ENCODE data around the gene COBLL1.

Gene COBLL1

GRCh38 chr2:164837807-164838206, 3.8 kb downstream of the COBLL1 start:
- WGBS, 2 experiments (ENCODE audit: insufficient coverage in 2 of 2): 91 to 92% methylated on average over 1 to 2 of the region's 3 CpGs
- no peak overlapping the region for H3K4me3 ChIP-seq (ENCODE audit: extremely low read depth, insufficient read depth, low read length, poor library complexity, severe bottlenecking)

GRCh38 chr2:164836907-164837306, 4.7 kb downstream of the COBLL1 start:
- Histone ChIP-seq H3K4me3 (ENCODE audit: extremely low read depth, insufficient read depth, low read length, poor library complexity, severe bottlenecking) (no peak overlapping the region), H3K36me3 (ENCODE audit: control insufficient read depth, insufficient read depth, low read length) (no peaks in the 10 kb centered on the region), H3K27ac (ENCODE audit: low read depth, low read length, severe bottlenecking) (no peak overlapping the region), H3K4me1 (ENCODE audit: control insufficient read depth, insufficient read depth, low read length, poor library complexity, severe bottlenecking) (peaks cover 7% of the 10 kb centered on the region), H3K9me3 (ENCODE audit: control insufficient read depth, low read length) (no peaks in the 10 kb centered on the region)
- 83 to 84% methylated on average over 2 to 3 of the region's 3 CpGs for WGBS, 2 experiments (ENCODE audit: insufficient coverage in 2 of 2)

More at GRCh38 chr2:164837807-164838206, 3.8 kb downstream of the COBLL1 start:
- Histone ChIP-seq H3K9me3 (ENCODE audit: control insufficient read depth, low read length) (no peaks in the 10 kb centered on the region), H3K36me3 (ENCODE audit: control insufficient read depth, insufficient read depth, low read length) (no peaks in the 10 kb centered on the region), H3K4me1 (ENCODE audit: control insufficient read depth, insufficient read depth, low read length, poor library complexity, severe bottlenecking) (peaks cover 7% of the 10 kb centered on the region), H3K27ac (ENCODE audit: low read depth, low read length, severe bottlenecking) (no peak overlapping the region)

GRCh38 chr2:164835302-164835701, 6.3 kb downstream of the COBLL1 start:
- Histone ChIP-seq H3K4me3 (ENCODE audit: extremely low read depth, insufficient read depth, low read length, poor library complexity, severe bottlenecking) (no peak overlapping the region), H3K4me1 (ENCODE audit: control insufficient read depth, insufficient read depth, low read length, poor library complexity, severe bottlenecking) (peaks cover 7% of the 10 kb centered on the region), H3K36me3 (ENCODE audit: control insufficient read depth, insufficient read depth, low read length) (no peaks in the 10 kb centered on the region), H3K27ac (ENCODE audit: low read depth, low read length, severe bottlenecking) (no peak overlapping the region), H3K9me3 (ENCODE audit: control insufficient read depth, low read length) (no peaks in the 10 kb centered on the region)

DNA sequence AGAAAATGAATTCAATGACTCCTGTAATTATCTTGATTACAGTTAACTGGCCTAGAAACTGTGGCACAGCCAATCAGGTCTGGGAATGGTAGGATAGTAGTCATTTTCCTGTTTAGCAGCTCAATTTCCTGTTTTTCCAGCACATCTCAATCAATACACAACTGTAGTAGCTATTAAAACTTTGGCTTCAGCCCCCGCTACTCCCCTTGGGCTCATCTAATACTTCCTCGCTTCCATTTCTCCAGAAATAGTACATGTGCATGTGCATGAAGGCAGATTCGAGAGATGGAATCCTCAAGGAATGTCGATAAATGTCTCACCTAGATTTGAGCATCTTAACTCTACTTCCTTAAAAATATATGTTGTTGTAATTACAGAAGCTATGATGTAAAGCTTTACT, 9.7 kb downstream of the COBLL1 start:
- no peak overlapping the region for H3K4me3 ChIP-seq (ENCODE audit: extremely low read depth, insufficient read depth, low read length, poor library complexity, severe bottlenecking)
- H3K27ac ChIP-seq (ENCODE audit: low read depth, low read length, severe bottlenecking): no peak overlapping the region
- H3K36me3 ChIP-seq (ENCODE audit: control insufficient read depth, insufficient read depth, low read length): no peaks in the 10 kb centered on the region
- H3K9me3 ChIP-seq (ENCODE audit: control insufficient read depth, low read length): no peaks in the 10 kb centered on the region
- H3K4me1 ChIP-seq (ENCODE audit: control insufficient read depth, insufficient read depth, low read length, poor library complexity, severe bottlenecking): no peaks in the 10 kb centered on the region
- WGBS, 2 experiments (ENCODE audit: insufficient coverage in 2 of 2): 100% methylated on average over 1 to 2 of the region's 4 CpGs

DNA sequence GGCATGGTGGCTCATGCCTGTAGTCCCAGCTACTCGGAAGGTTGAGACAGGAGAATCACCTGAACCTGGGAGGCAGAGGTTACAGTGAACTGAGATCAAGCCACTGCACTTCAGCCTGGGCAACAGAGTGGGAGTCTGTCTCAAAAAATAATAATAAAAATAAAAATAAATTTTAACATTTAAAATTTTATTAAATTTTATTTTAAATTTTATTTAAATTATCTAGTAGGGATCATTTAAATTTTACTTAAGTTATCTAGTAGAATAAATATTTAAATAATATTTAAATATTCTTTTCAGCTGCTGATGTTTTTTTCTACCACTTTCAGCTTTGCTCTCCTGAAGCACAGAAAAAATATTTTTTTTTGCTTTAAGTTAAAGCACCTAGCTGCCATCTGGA, 10.4 kb downstream of the COBLL1 start:
- no CpG with 5 or more reads among the region's 1 CpG for WGBS, 2 experiments (ENCODE audit: insufficient coverage in 2 of 2)
- Histone ChIP-seq H3K36me3 (ENCODE audit: control insufficient read depth, insufficient read depth, low read length) (no peaks in the 10 kb centered on the region), H3K27ac (ENCODE audit: low read depth, low read length, severe bottlenecking) (no peak overlapping the region), H3K4me3 (ENCODE audit: extremely low read depth, insufficient read depth, low read length, poor library complexity, severe bottlenecking) (no peak overlapping the region), H3K4me1 (ENCODE audit: control insufficient read depth, insufficient read depth, low read length, poor library complexity, severe bottlenecking) (no peaks in the 10 kb centered on the region), H3K9me3 (ENCODE audit: control insufficient read depth, low read length) (no peaks in the 10 kb centered on the region)

DNA sequence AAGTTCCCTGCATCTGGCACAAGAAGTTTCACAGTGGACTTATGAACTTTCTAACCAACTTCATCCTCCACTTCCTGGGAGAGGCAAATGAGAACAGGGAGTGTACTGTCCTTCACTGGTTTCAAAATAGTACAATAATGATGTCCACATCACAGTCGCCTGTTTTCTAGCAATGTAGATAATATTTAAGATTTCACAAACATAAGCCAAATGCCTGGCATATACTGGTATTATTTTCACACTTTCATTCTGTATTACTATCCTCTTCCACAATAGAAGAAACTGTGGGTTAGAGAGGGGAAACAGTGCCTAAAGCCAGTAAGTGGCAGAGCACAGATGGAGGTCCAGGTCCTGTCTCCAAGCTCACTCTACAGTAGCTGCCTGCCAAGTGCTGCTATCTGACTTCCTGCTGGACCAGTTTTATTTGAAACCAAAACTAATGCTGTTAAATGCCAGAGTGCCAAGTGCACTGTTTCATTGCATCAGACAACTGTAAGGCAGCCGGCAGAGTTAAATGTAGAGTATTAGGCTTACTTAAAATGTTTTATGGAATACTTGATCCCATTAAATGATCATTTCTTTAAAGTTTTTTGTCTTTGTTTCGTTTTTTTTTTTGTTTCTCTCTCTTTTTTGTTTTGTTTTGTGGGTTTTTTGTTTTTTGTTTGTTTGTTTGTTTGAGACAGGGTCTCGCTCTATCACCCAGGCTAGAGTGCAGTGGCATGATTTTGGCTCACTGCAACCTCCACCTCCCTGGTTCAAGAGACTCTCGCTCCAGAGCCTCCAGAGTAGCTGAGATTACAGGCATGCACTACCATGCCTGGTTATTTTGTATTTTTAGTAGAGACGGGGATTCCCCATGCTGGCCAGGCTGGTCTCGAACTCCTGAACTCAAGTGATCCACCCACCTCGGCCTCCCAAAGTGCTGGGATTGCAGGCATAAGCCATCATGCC, 15.1 kb downstream of the COBLL1 start:
- Histone ChIP-seq H3K36me3 (ENCODE audit: control insufficient read depth, insufficient read depth, low read length) (no peaks in the 10 kb centered on the region), H3K4me3 (ENCODE audit: extremely low read depth, insufficient read depth, low read length, poor library complexity, severe bottlenecking) (no peak overlapping the region), H3K27ac (ENCODE audit: low read depth, low read length, severe bottlenecking) (no peak overlapping the region), H3K9me3 (ENCODE audit: control insufficient read depth, low read length) (no peaks in the 10 kb centered on the region), H3K4me1 (ENCODE audit: control insufficient read depth, insufficient read depth, low read length, poor library complexity, severe bottlenecking) (no peaks in the 10 kb centered on the region)
- WGBS, 2 experiments (ENCODE audit: insufficient coverage in 2 of 2): 87 to 94% methylated on average over 3 to 6 of the region's 8 CpGs

DNA sequence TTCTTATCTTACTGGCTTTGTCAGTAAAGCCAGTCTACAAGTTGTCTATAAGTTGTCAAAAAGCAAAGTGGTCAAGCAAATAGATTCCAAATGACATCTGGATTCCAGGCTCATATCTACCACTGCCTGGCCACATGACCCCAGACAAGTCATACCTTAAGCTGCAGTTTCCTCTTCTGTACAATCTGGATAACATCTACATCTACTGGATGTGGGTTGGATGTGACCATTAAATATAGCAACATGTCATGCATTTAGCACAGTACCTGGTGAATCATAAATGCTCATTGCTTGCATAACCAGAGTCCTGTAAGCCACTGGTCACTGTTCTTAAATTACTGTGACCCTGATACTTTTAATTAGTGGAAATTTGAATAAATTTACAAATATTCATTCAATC, 16.8 kb downstream of the COBLL1 start:
- Histone ChIP-seq H3K36me3 (ENCODE audit: control insufficient read depth, insufficient read depth, low read length) (no peaks in the 10 kb centered on the region), H3K27ac (ENCODE audit: low read depth, low read length, severe bottlenecking) (no peak overlapping the region), H3K4me3 (ENCODE audit: extremely low read depth, insufficient read depth, low read length, poor library complexity, severe bottlenecking) (no peak overlapping the region), H3K9me3 (ENCODE audit: control insufficient read depth, low read length) (no peaks in the 10 kb centered on the region), H3K4me1 (ENCODE audit: control insufficient read depth, insufficient read depth, low read length, poor library complexity, severe bottlenecking) (no peaks in the 10 kb centered on the region)

DNA sequence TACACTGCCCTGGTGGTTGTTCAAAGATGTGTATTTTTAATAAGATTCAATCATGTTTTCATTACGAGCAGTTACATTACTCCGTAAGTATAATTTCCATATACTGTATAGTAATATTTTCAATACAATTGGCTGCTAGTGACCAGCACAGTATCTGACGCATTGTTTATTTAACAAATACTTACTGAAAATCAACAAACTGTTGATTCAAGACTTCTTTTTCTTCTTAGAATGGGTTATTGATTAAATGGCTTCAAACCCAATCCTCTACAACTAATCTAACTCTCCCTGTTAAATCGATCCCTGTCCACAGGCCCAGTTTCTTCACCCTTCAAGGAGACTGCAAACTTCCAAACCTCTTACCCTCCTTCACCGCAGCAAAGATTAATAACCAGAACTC, 18.5 kb downstream of the COBLL1 start:
- H3K4me1 ChIP-seq (ENCODE audit: control insufficient read depth, insufficient read depth, low read length, poor library complexity, severe bottlenecking): no peaks in the 10 kb centered on the region
- H3K27ac ChIP-seq (ENCODE audit: low read depth, low read length, severe bottlenecking): no peak overlapping the region
- 100% methylated on average over 1 to 2 of the region's 5 CpGs for WGBS, 2 experiments (ENCODE audit: insufficient coverage in 2 of 2)
- no peaks in the 10 kb centered on the region for H3K9me3 ChIP-seq (ENCODE audit: control insufficient read depth, low read length)
- no peak overlapping the region for H3K4me3 ChIP-seq (ENCODE audit: extremely low read depth, insufficient read depth, low read length, poor library complexity, severe bottlenecking)
- H3K36me3 ChIP-seq (ENCODE audit: control insufficient read depth, insufficient read depth, low read length): no peaks in the 10 kb centered on the region

DNA sequence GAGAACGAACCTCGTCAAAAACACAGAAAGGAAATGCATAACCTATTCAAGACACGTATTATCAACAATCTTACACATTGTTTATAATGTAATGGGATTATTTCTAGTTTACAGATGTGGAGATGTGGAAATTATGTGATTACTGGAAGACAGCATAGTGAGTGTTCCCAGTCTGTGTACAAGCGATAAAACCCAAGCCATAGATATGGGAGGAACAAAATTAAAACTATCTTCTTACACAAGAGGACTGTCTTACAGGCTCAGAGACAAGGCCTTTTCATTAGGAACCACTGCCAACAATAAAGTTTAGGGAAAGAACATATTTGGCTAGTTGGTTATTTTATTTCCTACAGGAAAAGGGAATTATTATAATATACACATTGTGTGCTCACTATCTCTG, 20.3 kb downstream of the COBLL1 start:
- no CpG with 5 or more reads among the region's 4 CpGs for WGBS, 2 experiments (ENCODE audit: insufficient coverage in 2 of 2)
- no peak overlapping the region for H3K27ac ChIP-seq (ENCODE audit: low read depth, low read length, severe bottlenecking)
- no peaks in the 10 kb centered on the region for H3K9me3 ChIP-seq (ENCODE audit: control insufficient read depth, low read length)
- no peaks in the 10 kb centered on the region for H3K4me1 ChIP-seq (ENCODE audit: control insufficient read depth, insufficient read depth, low read length, poor library complexity, severe bottlenecking)
- H3K4me3 ChIP-seq (ENCODE audit: extremely low read depth, insufficient read depth, low read length, poor library complexity, severe bottlenecking): no peak overlapping the region
- H3K36me3 ChIP-seq (ENCODE audit: control insufficient read depth, insufficient read depth, low read length): no peaks in the 10 kb centered on the region

GRCh38 chr2:164818149-164819136, 23.2 kb downstream of the COBLL1 start:
- Histone ChIP-seq H3K4me3 (ENCODE audit: extremely low read depth, insufficient read depth, low read length, poor library complexity, severe bottlenecking) (no peak overlapping the region), H3K27ac (ENCODE audit: low read depth, low read length, severe bottlenecking) (no peak overlapping the region), H3K9me3 (ENCODE audit: control insufficient read depth, low read length) (no peaks in the 10 kb centered on the region), H3K4me1 (ENCODE audit: control insufficient read depth, insufficient read depth, low read length, poor library complexity, severe bottlenecking) (peaks cover 9% of the 10 kb centered on the region), H3K36me3 (ENCODE audit: control insufficient read depth, insufficient read depth, low read length) (no peaks in the 10 kb centered on the region)
- WGBS, 2 experiments (ENCODE audit: insufficient coverage in 2 of 2): 90% methylated on average over 2 of the region's 14 CpGs; no CpG with 5 or more reads in 1 of the 2 experiments
